NCI-H345 treated with DMSO at 0.1 percent for 48 hours (cell line): ENCODE results near the gene ESYT2.
"Not testable (repeated sequence)": the region's sequence is repeated elsewhere in the genome, so short reads cannot be mapped to it uniquely, and the experiment has no call there.

Experiments
- DNase-seq: peaks from one replicate; lab custom pipeline; 2025; ENCODE audit not compliant: unreplicated experiment; lab: John Stamatoyannopoulos, UW

ESYT2 gene, protein sequence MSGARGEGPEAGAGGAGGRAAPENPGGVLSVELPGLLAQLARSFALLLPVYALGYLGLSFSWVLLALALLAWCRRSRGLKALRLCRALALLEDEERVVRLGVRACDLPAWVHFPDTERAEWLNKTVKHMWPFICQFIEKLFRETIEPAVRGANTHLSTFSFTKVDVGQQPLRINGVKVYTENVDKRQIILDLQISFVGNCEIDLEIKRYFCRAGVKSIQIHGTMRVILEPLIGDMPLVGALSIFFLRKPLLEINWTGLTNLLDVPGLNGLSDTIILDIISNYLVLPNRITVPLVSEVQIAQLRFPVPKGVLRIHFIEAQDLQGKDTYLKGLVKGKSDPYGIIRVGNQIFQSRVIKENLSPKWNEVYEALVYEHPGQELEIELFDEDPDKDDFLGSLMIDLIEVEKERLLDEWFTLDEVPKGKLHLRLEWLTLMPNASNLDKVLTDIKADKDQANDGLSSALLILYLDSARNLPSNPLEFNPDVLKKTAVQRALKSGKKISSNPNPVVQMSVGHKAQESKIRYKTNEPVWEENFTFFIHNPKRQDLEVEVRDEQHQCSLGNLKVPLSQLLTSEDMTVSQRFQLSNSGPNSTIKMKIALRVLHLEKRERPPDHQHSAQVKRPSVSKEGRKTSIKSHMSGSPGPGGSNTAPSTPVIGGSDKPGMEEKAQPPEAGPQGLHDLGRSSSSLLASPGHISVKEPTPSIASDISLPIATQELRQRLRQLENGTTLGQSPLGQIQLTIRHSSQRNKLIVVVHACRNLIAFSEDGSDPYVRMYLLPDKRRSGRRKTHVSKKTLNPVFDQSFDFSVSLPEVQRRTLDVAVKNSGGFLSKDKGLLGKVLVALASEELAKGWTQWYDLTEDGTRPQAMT

DNA sequence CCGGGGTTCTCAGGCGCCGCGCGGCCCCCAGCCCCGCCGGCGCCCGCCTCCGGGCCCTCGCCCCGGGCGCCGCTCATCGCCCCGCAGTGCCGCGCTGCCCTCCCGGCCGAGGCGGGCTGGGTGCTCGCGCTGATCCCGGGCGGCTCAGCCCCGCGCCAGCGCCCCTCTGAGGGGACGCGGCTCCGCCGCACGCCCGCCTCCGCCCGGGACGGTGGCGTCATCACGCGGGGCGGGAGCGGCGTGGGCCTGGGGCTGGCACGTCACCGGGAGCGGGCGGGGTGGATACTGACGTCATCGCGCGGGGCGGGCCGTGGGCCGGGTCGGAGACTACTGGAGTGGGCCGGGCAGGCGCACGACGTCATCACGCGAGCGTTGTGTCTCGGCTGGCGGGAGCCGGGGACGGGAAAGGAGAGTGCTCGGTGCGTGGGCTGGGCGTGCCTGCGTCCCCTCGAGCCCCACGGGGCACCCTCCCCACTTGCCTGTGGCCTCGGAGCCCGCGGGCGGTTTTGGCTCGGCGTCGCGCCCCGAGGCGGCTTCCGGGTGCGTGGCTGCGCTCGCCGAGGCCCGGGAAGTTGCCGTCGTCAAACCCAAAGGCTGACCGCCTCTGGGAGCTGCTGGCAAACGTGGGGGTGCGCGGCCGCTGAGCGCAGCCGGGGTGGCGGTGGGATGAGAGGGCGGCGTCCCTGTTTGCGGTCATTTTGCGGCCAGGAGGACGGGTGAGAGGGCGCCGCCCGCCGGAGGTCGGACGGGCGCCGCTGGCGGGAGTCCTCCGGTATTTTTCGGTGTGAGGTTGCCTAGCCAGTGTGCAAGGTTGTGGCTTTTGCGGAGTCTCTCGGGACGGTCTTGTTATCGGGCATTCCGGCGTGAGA, at the start of gene ESYT2:
Gene ESYT2 (minus strand): TSS at position 168 of the 869 bp plus-strand sequence. CDS start 91 bp downstream, at position 77.
- DNase-seq, result peak; percentile 92

- not testable (repeated sequence) for DNase-seq
These were observed 49.1 kb upstream of the ESYT2 start for GRCh38 chr7:158878151-158879079.

- DNase-seq, result no peak
These were observed 47.7 kb upstream of the ESYT2 start for GRCh38 chr7:158876984-158877383.

DNA sequence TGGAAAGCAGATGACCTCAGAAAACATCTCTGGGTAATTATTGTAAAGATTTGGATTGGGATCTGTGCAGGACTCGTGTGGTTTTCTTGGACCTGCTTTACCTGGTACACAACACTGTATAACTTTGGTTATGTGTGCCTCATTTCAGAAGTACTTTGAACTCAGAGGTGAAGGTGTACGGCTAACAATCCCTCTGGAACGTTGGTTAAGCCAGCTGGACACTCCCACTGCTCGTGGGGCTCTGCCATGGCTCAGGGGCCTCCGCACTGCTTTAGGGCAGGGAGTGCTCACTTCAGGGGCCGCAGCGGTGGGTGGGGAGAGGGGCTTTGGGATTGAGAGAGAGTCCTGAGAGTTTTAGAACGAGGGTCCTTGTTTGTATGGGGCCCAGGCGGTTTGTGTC, 40.6 kb upstream of the ESYT2 start:
- DNase-seq, result no peak

DNA sequence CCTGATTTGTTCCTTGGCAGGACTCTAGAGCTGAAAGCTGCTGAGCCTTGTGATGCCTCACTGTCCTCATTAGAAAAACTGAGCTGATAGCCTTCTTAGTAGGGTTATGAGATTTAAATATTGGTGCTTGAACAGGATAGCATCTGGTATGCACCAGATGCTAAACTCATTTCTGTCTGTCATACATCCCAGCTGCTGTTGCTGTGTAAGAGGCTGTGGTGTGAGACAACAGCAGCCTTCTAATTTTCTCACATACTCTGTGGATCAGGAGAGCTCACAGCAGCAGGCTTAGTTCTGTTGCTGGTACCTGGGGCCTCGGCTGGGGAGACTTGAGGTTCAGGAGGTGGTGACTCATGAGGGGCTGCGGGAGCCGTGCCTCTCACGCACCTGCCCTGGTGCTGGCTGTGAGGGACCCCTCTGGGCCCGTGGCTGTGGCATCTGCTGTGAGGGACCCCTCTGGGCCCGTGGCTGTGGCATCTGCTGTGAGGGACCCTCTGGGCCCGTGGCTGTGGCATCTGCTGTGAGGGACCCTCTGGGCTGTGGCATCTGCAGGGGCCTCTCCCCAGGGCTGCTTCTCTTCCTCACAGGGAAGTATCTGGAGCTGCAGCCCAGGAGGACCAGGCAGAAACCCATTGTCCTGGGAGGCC, 39.6 kb upstream of the ESYT2 start:
- DNase-seq, result no peak

DNA sequence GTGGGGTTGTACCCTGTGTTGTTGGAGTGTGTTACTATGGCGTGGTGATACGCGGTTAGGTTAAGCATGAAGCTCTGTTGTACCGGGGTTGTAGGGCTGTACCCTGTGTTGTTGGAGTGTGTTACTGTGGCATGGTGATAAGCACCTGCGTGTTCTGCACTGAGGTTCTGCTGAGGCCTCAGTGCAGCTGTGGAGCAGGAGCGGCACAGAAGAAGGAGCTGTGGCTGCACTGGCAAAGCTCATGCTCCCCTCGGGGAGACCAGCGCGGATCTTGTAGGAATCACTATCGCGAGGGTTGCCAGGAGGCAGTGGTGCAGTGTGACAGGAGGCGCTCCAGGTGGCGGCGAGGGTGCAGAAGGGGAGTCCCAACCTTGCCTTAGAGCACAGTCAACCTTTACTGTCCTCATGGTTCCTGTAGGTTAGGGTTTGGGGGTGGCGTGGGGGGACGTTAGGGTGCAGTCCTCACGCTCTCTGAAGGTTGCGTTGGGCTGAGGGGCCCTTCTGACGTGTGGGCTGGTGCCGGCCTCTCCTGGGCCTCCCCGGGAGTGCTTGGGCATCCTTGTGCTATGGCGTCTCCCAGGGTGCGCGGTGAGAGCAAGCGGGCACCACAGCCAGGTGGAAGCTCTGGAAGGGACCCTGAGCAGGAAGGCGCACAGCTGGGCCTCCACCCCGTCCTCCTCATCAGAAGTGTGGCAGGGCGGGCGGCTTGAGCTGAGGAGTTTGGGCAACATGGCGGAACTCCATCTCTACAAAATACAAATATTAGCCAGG, 38.1 kb upstream of the ESYT2 start:
- no peak for DNase-seq

GRCh38 chr7:158865977-158866376, 36.7 kb upstream of the ESYT2 start:
- DNase-seq, result no peak

- no peak for DNase-seq
These were observed 36.2 kb upstream of the ESYT2 start for GRCh38 chr7:158865462-158865922.

GRCh38 chr7:158864833-158865232, 35.5 kb upstream of the ESYT2 start:
- DNase-seq, result no peak

DNA sequence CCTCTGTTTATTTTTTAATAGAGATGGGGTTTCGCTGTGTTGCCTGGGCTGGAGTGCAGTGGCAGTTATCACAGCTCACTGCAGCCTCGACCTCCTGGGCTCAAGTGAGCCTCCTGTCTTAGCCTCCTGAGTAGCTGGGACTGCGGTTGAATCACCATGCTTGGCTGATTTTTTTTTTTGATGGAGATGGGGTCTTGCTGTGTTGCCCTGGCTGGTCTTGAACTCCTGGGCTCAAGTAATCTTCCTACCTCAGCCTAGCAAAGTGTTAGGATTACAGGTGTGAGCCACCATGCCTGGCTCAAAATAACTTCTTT, 35.2 kb upstream of the ESYT2 start:
- DNase-seq, result no peak

DNA sequence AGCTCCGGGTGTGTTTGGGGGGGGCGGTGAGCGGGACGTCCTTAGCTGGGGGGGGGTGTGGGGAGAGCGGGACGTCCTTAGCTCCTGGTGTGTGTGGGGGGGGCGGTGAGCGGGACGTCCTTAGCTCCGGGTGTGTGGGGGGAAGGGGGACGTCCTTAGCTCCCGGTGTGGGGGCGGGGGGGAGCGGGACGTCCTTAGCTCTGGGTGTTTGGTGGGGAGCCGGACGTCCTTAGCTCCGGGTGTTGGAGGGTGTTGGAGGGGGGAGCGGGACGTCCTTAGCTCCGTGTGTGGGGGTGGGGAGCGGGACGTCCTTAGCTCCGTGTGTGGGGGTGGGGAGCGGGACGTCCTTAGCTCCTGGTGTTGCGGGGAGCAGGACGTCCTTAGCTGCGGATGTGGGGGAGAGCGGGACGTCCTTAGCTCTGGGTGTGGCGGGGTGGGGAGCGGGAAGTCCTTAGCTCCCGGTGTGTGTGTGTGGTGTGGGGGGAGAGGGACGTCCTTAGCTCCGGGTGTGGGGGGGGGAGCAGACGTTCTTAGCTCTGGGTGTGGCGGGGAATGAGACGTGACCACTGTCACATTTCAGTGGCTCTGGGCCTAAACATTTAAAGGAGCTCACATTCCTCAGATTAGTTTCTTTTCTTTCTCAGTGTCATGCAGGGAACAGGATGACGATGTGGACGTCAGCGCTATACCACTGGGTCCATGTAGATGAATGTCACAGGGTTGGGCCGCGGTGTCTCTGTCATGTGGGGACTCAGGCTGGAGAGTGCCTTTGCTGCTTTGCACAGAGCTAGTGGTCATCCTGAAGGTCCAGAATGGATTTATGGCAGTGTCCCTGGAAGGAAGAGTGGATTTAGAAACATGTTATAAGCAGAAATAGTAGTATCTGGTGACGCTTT, 34.5 kb upstream of the ESYT2 start:
- DNase-seq, result no peak

GRCh38 chr7:158862985-158863610, 33.8 kb upstream of the ESYT2 start:
- DNase-seq, result not testable (repeated sequence)

- DNase-seq, result no peak
These were observed 32.8 kb upstream of the ESYT2 start for GRCh38 chr7:158861936-158862704.

- DNase-seq, result no peak
These were observed 31.9 kb upstream of the ESYT2 start for GRCh38 chr7:158861004-158861787.

DNA sequence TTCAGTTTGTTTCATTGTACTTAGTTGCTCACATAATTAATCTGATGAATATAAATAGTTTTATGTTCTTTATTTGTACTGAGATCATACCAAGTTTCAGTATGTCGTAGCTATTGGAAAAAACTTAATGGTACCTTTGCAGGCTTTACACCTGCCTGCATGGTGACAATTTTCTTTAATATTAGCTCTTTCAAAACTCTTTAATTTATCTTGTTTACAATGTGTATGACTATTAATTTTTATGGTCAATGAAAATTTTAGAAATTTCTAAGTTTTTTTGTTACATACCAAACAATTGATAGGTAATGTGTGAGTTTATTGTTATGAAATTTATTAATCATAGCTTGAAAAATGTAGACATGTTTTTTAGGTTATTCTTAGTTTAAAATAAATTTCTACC, 31.1 kb upstream of the ESYT2 start:
- no peak for DNase-seq
